ENCODE results near the gene RFX3.

RFX3 gene

DNA sequence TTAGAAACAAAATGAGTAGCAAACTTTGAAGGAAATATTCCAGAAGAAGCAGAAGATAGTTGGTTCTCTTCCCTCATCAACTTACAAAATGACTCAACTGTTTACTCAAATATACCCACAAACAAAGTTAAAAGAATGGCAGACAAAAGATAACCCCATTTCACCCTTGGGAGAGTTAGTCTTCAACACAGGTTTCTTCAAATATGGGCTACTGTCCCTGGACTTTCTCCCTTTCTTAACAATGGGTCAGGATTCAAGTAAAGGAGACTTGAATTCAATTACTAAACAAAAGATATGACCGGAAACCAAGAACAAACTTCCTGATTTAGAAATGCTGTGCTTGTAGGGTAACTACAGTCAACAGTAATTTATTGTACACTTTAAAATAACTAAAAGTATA, 14.2 kb downstream of the RFX3 start:
- DNase-seq, result no peak

DNA sequence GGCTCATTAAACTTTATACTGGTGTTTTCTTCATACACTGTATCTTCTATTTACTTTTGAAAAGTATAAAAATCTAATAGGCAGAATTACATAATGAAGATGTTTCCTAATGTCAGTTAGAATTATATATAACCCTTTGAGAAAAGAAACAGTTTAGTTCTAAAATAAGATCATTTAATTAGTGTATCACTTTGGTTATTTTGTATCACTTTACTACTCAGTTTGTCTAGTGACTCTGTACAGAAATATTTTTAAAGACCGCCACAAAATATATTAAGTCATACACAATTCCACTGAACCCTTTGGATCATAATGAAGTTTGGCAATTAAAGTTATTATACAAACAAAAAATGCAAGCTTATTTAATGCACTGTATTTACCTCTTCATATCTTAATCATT, 15.0 kb downstream of the RFX3 start:
- DNase-seq, result no peak

- no peak for DNase-seq
These were observed 15.9 kb downstream of the RFX3 start for GRCh38 chr9:3509926-3510325.

- DNase-seq, result peak in 1 of 2 experiments; percentile 41
These were observed 17.1 kb downstream of the RFX3 start for GRCh38 chr9:3508521-3509291.

DNA sequence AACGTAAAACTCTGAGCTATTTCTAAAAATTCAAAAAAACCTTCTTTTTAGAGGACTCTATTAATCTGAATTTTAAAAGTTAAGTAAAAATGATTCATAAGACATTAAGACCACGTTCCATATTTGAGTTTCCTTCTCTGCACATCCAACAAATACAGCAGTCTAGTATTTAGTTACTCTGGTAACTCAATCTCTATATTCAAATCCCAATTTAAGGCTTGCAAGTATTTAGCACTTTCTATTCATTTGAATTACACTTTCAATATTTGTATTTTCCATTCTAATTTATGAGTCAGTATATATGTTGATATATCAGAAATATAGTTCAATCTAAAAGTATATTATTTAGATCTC, 17.7 kb downstream of the RFX3 start:
- DNase-seq, result no peak

DNA sequence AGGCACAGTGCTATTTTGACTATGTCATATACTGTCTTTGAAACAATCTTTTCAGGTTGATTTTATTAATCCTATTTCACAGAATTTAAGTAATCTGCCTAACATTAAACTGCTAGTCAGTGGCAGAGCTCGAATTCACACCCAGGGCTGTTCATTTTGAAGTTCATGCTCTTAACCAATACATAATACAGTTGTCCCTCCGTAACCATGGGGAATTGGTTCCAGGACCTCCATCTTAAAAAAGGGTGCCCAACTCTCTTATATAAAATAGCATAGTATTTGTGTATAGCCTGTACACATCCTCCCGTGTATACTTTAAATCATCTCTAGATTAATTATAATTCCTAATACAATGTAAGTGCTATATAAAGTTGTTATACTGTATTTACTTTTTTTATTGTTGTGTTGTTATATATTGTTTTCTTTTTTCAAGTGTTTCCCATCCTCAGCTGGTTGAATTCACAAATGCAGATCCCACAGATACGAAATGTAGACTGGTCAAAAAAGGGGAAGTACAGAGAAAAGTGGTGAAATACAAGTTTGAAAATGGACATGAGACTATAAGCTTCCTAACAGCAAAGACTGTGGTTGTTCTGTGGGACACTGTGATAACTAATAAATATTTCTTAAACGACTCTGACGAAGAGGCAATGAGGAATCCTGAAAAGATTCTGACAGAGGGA, 18.3 kb downstream of the RFX3 start:
- no peak for DNase-seq

- no peak for DNase-seq
These were observed 19.6 kb downstream of the RFX3 start for GRCh38 chr9:3506164-3506563.

DNA sequence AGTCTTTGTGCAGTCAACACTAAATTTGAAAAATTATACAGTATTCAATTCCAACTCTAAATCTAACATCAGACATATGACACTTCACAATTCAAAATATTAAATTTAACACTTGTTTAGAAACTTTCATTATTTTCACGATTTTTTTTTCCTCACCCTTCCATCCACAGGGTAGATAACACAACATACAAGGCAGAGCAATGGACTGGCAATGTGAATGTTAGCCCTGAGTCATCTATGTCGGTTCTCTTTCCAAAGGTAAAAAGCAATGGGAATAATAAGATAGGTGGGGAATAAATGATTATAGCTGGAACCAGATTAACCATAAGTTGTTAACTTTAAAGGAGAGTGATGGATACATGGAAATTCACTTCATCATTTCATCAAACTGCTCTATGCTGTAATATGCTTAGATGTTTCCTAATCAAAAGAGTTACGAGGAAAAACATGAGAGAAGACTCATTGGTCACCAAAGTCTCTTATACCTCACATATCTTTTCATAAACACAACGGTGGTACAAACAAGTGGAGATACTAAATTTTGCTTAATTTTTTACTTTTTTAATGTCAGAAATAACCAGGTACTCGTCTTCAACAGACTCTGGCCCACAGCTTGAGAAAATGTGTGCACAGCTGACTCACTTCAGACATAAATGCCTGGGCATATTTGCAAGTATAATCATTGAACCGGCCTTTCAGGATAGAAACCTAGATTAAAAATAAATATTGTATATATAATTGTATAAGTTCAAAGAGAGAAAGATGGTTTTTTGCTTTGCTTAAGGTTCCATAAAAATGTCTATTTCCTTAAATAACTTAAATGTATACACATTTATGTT, 23.0 kb downstream of the RFX3 start:
- DNase-seq, result no peak

DNA sequence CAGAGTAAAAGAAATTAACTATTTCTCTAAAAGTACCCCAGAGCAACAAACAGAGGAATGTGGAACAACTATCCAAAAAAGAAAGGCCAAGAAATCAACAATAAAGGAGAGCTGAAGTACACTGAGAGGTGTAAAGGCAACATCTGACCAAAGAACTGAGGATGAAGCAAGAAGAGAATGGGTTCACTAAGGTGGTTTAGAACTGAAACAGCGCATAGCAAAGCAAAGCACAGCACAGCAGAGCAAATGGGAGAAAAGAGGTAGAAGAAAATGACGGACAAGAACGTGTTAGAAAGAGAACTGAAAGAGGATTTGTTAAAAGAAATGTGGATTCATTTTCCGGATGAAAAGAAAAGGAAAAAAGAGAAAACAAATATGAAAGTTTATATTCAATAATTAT, 25.8 kb downstream of the RFX3 start:
- no peak for DNase-seq

DNA sequence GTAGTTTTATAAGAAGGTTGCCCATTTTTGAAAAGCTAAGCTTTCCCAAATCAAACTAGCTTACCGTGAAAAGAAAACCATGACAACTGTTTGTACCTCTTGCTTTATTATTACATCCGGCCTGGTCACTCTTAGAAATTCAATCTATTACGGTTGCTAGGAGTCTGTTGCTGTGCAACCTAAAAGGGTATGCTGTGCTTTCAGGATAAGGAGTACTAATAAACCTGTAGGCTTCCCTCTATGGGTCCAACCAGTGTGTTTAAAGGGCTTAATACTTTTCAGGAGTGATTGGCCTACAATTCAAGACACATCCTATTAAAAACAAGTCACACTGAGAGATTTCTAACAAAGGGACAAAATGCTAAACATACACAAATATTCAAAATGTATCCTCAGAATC, 27.1 kb downstream of the RFX3 start:
- DNase-seq, result peak in 1 of 2 experiments; percentile 30

DNA sequence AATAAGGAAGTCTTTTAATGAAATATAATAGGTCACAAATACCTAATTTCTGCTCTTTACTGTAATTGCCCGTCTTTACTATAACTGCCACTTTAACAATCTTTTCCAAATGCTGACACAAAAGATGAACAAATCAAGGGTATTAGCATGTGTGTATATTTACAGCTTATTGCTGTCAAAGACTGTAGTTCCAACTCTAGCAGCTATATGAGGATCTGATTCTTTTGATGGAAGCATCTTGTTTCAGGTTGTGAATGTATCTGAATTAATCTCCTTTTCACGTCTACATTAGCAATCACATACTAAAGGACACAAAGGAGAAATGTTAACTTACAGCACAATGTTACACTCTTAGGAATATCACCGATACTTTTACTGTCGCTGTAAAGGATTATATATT, 27.9 kb downstream of the RFX3 start:
- no peak for DNase-seq

- DNase-seq, result no peak
These were observed 28.4 kb downstream of the RFX3 start for GRCh38 chr9:3497401-3497800.

DNA sequence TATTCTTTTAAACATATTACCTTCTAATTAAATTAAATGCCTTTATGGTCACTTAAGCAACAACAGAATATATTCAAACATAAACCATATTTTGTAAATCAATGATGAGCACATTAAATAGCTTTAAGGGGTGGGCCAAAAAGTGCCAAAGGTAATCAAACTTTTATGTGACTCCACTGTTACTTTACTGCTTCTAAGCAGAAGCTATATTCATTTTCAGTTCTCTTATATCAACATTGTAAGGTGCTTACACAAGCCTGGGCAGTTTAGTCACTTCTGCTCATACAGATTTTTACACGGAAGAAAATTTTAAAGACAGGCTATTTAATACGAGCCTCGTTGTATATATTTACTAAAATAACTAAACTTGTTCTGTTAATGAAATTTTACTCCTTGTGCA, 29.9 kb downstream of the RFX3 start:
- no peak for DNase-seq

- DNase-seq, result no peak
These were observed 33.6 kb downstream of the RFX3 start for GRCh38 chr9:3492214-3492613.

DNA sequence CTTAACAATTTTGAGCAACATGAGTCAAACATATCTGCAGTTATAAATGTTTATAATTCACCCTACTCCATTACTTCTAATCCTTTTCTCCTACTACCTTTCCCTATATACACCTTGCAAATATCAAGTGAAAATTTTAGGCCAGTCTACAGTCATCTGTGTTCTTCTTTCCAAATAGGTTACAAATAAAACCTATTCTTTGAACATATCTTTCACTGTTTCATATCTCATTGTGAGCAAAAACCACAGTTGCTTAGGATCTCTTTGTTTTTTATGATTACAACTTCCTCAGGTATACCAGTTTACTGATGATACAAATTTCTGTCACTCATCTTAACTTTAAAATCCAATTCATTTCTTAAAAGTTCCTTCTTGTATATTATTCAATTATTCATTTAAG, 34.4 kb downstream of the RFX3 start:
- no peak for DNase-seq

- DNase-seq, result peak in 1 of 2 experiments; percentile 9
These were observed 34.8 kb downstream of the RFX3 start for GRCh38 chr9:3490957-3491356.

- no peak for DNase-seq
These were observed 43.2 kb downstream of the RFX3 start for GRCh38 chr9:3482578-3482977.

GRCh38 chr9:3480353-3480655, 45.5 kb downstream of the RFX3 start:
- no peak for DNase-seq

DNA sequence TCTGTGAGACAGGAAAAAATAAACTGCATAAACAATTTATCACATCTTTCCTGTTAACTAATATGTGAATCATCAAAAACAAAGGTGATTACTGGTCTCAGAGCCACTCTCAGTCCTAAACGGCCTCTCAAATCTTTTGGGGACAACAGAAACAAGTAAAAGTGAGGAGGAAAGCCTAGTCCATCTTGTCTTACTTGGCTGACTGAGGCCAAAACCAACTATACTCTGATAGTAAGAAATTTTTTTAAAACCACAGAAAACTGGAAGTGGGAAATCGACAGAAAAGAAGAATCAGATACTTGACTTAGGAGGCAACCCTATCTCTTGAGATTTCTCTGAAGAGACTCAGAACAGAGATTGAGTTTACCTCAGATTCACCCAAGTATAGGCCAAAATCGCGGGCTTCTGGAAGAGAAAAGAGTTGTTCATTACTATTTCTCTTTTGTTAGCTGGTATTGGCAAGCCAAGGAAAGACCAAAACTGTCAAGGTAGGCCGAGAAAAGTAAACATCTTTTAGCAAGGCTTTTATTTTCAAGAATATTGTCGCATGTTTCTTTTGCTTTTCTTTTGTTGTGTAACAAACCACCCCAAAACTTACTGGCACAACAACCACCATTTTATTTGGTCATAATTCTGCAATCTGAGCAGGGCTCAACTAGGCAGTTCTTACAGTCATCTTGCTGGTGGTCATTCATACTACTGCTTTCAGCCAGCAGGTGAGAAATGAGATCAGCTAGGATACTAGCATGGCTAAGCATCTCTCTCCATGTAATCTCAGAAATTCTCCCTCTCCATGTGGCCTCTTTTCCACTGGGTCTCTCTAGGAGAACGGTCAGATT, 46.1 kb downstream of the RFX3 start:
- no peak for DNase-seq

DNA sequence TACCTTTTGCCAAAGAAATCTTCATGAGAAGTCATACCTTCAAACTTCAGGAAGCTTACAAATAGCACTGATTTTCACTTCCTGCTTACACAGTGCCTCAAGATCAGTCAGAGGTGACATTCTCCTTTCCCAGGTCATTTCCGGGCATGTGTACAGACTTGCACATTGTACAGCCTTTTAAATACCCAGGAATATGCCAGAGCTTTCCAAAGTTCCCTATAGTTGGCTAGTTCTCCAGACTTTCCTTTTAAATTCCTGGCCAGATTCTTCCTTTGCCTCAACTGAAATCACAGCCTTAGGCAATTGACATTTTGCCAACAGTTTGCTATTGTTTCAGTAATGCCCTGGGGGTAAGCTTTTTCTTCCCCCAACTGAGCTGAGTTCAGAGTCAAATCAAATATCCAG, 47.2 kb downstream of the RFX3 start:
- no peak for DNase-seq

- DNase-seq, result no peak
These were observed 48.5 kb downstream of the RFX3 start for GRCh38 chr9:3477236-3477834.

- no peak for DNase-seq
These were observed 50.3 kb downstream of the RFX3 start for GRCh38 chr9:3475300-3476020.
